PFSK-1 (cell line): ENCODE results near the gene AHDC1.

ENCODE experiments used
- FOXP2 ChIP-seq: optimal IDR thresholded peaks from 2 replicates; pipeline ENCODE3; 2011; ENCODE audit warnings: borderline replicate concordance, control low read depth, inconsistent platforms; ENCODE audit not compliant: insufficient read depth; ENCODE audit errors: extremely low read length, extremely low read depth
- POLR2AphosphoS5 ChIP-seq: IDR thresholded peaks from 2 replicates; pipeline ENCODE4 v1.6.1; 2012; ENCODE audit warnings: low read depth, mild to moderate bottlenecking, control low read depth, low read length, moderate library complexity
- SIN3A ChIP-seq: IDR thresholded peaks from 2 replicates; pipeline ENCODE4 v1.6.1; 2012; ENCODE audit warnings: mild to moderate bottlenecking, low read length, moderate library complexity, borderline replicate concordance; ENCODE audit not compliant: insufficient read depth
- TAF1 ChIP-seq: IDR thresholded peaks from 2 replicates; pipeline ENCODE4 v1.6.1; 2012; ENCODE audit warnings: low read length, control low read depth, borderline replicate concordance; ENCODE audit not compliant: insufficient read depth
- TF ChIP-seq, protein P1 (sequence below), 2 experiments: IDR thresholded peaks; 2 replicates each; pipeline versions ENCODE4 v1.6.1 to v1.8.0; 2011 to 2012; ENCODE audit warnings: low read depth in 2 of 2, low read length in 2 of 2, control low read depth in 1 of 2, inconsistent platforms in 1 of 2, mild to moderate bottlenecking in 1 of 2, moderate library complexity in 1 of 2; ENCODE audit not compliant: insufficient read depth in 1 of 2

AHDC1 gene

GRCh38 chr1:27555700-27556424 is 48.1 kb downstream of the AHDC1 start:
- TF ChIP-seq FOXP2: no peak
- no peak for TF ChIP-seq SIN3A
- TF ChIP-seq POLR2AphosphoS5: no peak
- TF ChIP-seq, protein P1, sequence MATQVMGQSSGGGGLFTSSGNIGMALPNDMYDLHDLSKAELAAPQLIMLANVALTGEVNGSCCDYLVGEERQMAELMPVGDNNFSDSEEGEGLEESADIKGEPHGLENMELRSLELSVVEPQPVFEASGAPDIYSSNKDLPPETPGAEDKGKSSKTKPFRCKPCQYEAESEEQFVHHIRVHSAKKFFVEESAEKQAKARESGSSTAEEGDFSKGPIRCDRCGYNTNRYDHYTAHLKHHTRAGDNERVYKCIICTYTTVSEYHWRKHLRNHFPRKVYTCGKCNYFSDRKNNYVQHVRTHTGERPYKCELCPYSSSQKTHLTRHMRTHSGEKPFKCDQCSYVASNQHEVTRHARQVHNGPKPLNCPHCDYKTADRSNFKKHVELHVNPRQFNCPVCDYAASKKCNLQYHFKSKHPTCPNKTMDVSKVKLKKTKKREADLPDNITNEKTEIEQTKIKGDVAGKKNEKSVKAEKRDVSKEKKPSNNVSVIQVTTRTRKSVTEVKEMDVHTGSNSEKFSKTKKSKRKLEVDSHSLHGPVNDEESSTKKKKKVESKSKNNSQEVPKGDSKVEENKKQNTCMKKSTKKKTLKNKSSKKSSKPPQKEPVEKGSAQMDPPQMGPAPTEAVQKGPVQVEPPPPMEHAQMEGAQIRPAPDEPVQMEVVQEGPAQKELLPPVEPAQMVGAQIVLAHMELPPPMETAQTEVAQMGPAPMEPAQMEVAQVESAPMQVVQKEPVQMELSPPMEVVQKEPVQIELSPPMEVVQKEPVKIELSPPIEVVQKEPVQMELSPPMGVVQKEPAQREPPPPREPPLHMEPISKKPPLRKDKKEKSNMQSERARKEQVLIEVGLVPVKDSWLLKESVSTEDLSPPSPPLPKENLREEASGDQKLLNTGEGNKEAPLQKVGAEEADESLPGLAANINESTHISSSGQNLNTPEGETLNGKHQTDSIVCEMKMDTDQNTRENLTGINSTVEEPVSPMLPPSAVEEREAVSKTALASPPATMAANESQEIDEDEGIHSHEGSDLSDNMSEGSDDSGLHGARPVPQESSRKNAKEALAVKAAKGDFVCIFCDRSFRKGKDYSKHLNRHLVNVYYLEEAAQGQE (IDR thresholded peaks at IDR 0.05; ENCODE audit: insufficient read depth in 1 of 2, low read depth in 2 of 2, low read length in 2 of 2): no peak
- no peak for TF ChIP-seq TAF1

DNA sequence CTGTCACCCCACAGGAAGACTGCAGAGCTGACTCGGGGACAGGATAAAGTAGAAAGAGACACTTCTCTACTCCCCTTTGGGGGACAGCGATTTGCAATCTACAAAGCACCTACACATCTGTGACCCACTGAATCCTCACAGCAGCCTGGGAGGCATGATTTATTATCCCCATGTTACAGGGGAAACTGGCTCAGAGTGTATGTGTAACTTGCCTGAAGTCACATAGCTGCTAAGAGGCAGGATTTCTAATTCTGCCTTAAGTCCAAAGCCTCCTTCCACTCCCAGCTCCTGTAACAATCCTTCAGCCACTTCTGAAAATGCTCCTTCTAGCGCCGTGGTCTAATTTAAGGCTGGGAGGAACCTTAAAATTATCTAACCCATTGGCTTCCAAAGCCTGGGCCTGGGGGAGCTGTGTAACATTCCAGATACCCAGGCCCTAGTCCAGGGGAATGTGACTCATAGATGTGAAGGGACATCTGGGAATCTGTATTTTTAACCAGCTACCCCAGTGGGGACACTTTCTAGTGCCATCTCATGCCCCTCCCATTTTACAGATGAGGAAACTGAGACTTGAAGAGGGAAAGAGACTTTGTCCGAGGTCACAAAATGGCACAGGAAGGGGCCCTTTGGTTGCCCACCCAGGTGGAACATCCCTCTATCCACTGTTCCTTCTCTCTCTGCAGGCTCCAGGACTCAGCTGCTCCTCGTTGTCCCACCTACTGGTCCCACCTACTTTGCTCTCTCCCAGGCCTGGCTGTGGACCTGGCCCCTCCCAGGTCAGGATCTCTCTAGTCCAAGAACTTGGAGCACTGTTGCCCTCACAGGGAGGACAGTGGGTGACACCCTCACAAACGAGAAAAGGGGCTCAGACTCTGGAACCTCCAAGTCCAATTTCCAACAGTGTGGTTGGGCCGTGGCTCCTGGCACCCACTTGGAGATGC is 48.9 kb downstream of the AHDC1 start:
- TF ChIP-seq POLR2AphosphoS5 (no peak), TAF1 (no peak), SIN3A (no peak), FOXP2 (no peak)
- TF ChIP-seq, protein P1 (IDR thresholded peaks at IDR 0.05; ENCODE audit: insufficient read depth in 1 of 2, low read depth in 2 of 2, low read length in 2 of 2): no peak

GRCh38 chr1:27554293-27554692 is 49.7 kb downstream of the AHDC1 start:
- TF ChIP-seq, protein P1 (IDR thresholded peaks at IDR 0.05; ENCODE audit: insufficient read depth in 1 of 2, low read depth in 2 of 2, low read length in 2 of 2): no peak

GRCh38 chr1:27552911-27553420 is 51.0 kb downstream of the AHDC1 start:
- TF ChIP-seq SIN3A: no peak
- TF ChIP-seq, protein P1 (IDR thresholded peaks at IDR 0.05; ENCODE audit: insufficient read depth in 1 of 2, low read depth in 2 of 2, low read length in 2 of 2): no peak
- TF ChIP-seq TAF1: no peak
- no peak for TF ChIP-seq POLR2AphosphoS5
- TF ChIP-seq FOXP2: no peak
